IPS DF 19.7 (cell line): ENCODE measurements around the gene ZBED2.
"Not testable (repeated sequence)": the region's sequence is repeated elsewhere in the genome, so short reads cannot be mapped to it uniquely, and the experiment has no call there.

Source experiments
- DNase-seq: peaks from one replicate; pipeline ENCODE4 v3.0.0-alpha.2; 2013; ENCODE audit warnings: low read depth, low spot score

The ZBED2 gene

GRCh38 chr3:111595232-111595631, at the start of gene ZBED2:
TSS of gene ZBED2 (minus strand) at chr3:111595346. CDS start at chr3:111594201, 1,145 bp downstream.
- DNase-seq: no peak

GRCh38 chr3:111639316-111639715, 44.2 kb upstream of the ZBED2 start:
- peak; percentile 2 for DNase-seq

- DNase-seq: no peak
Observed at GRCh38 chr3:111636366-111636885, 41.3 kb upstream of the ZBED2 start.

- DNase-seq: no peak
Observed at GRCh38 chr3:111635403-111635802, 40.3 kb upstream of the ZBED2 start.

GRCh38 chr3:111630638-111631037, 35.5 kb upstream of the ZBED2 start:
- DNase-seq: not testable (repeated sequence)

GRCh38 chr3:111629018-111629417, 33.9 kb upstream of the ZBED2 start:
- DNase-seq: not testable (repeated sequence)

GRCh38 chr3:111627092-111627491, 31.9 kb upstream of the ZBED2 start:
- DNase-seq: no peak

- peak; percentile 25 for DNase-seq
Observed at GRCh38 chr3:111621535-111621934, 26.4 kb upstream of the ZBED2 start.

GRCh38 chr3:111619833-111620232, 24.7 kb upstream of the ZBED2 start:
- no peak for DNase-seq

GRCh38 chr3:111618945-111619344, 23.8 kb upstream of the ZBED2 start:
- DNase-seq: no peak

GRCh38 chr3:111617912-111618601, 22.9 kb upstream of the ZBED2 start:
- no peak for DNase-seq

GRCh38 chr3:111617406-111617805, 22.3 kb upstream of the ZBED2 start:
- DNase-seq: no peak

- DNase-seq: no peak
Observed at GRCh38 chr3:111616417-111617105, 21.4 kb upstream of the ZBED2 start.

- no peak for DNase-seq
Observed at GRCh38 chr3:111615880-111616279, 20.7 kb upstream of the ZBED2 start.

- DNase-seq: no peak
Observed at GRCh38 chr3:111613294-111613693, 18.1 kb upstream of the ZBED2 start.

- DNase-seq: no peak
Observed at GRCh38 chr3:111610612-111611054, 15.5 kb upstream of the ZBED2 start.

GRCh38 chr3:111610189-111610588, 15.0 kb upstream of the ZBED2 start:
- DNase-seq: no peak

GRCh38 chr3:111609700-111610099, 14.6 kb upstream of the ZBED2 start:
- DNase-seq: no peak

GRCh38 chr3:111608383-111608782, 13.2 kb upstream of the ZBED2 start:
- no peak for DNase-seq

GRCh38 chr3:111607240-111607920, 12.2 kb upstream of the ZBED2 start:
- DNase-seq: no peak

GRCh38 chr3:111605493-111605892, 10.3 kb upstream of the ZBED2 start:
- no peak for DNase-seq

- no peak for DNase-seq
Observed at GRCh38 chr3:111605018-111605417, 9.9 kb upstream of the ZBED2 start.
